H1 (cell line): ENCODE data around the gene FAM13C. TPM values are rescaled to one million over a fixed set of nuclear protein-coding genes. Genes with fewer than 3 reads are reported as not detected.

Experiments
- CTCF ChIA-PET: fragments of 300-600 bp; sonication (Branson Sonifier 250); formaldehyde crosslinking; loops from one replicate; lab custom pipeline; 2021; ENCODE audit not compliant: partially characterized antibody; lab: Charles Lee
- POLR2A ChIA-PET: fragments of 300-600 bp; sonication (Branson Sonifier 250); formaldehyde crosslinking; loops from one replicate; lab custom pipeline; 2021; ENCODE audit warnings: inconsistent platforms; ENCODE audit not compliant: partially characterized antibody; lab: Charles Lee
- DNase-seq, 2 experiments: peaks; one replicate each; pipeline versions ENCODE4 v3.0.0 to v3.0.0-alpha.2; 2010 to 2022; ENCODE audit warnings: low spot score in 2 of 2, low read depth in 1 of 2, mixed read lengths in 1 of 2
- FAIRE-seq: peaks from 2 replicates; lab custom pipeline; 2011; peaks lifted over from hg19 to GRCh38; lab: Jason Lieb, UNC
- H2AFZ ChIP-seq: 2 replicates; pipeline ENCODE4 v1.8.1; 2012; ENCODE audit warnings: low read length, inconsistent platforms
- H2AK5ac ChIP-seq: 2 replicates; pipeline ENCODE4 v1.6.1; 2013; ENCODE audit warnings: low read depth, low read length
- H2BK120ac ChIP-seq: replicated peaks from 2 replicates; pipeline ENCODE3; 2013; ENCODE audit warnings: low read depth, low read length, inconsistent platforms
- H2BK12ac ChIP-seq: 2 replicates; pipeline ENCODE4 v1.6.1; 2013; ENCODE audit warnings: low read depth, low read length
- H2BK15ac ChIP-seq: 2 replicates; pipeline ENCODE4 v1.6.1; 2013; ENCODE audit warnings: low read length
- H2BK20ac ChIP-seq: 2 replicates; pipeline ENCODE4 v1.6.1; 2013; ENCODE audit warnings: low read length
- H2BK5ac ChIP-seq: 2 replicates; pipeline ENCODE4 v1.6.1; 2013; ENCODE audit warnings: low read depth, low read length
- H3K14ac ChIP-seq: 2 replicates; pipeline ENCODE4 v1.6.1; 2013; ENCODE audit warnings: inconsistent platforms; ENCODE audit not compliant: insufficient read length
- H3K18ac ChIP-seq: 2 replicates; pipeline ENCODE4 v1.6.1; 2013; ENCODE audit warnings: low read length; ENCODE audit errors: extremely low read depth
- H3K23ac ChIP-seq: 2 replicates; pipeline ENCODE4 v1.6.1; 2013; ENCODE audit warnings: inconsistent platforms; ENCODE audit not compliant: insufficient read length
- H3K23me2 ChIP-seq: 2 replicates; pipeline ENCODE4 v1.6.1; 2013; ENCODE audit warnings: low read depth, low read length
- H3K27ac ChIP-seq: 2 replicates; pipeline ENCODE4 v1.6.1; 2011; ENCODE audit warnings: low read depth, low read length, inconsistent platforms
- H3K27me3 ChIP-seq, 4 experiments: replicated peaks in 1 of 4; 1 replicate in 1 of 4; 2 replicates in 3 of 4; pipeline versions ENCODE4 v1.6.1 to v1.8.1; 2011 to 2013; ENCODE audit warnings: low read length in 3 of 4, mild to moderate bottlenecking in 3 of 4, inconsistent platforms in 2 of 4, mixed read lengths in 2 of 4, moderate library complexity in 1 of 4; ENCODE audit not compliant: control insufficient read depth in 3 of 4, insufficient read depth in 3 of 4; ENCODE audit errors: extremely low read depth in 1 of 4
- H3K36me3 ChIP-seq, 4 experiments: 2 replicates each; pipeline versions ENCODE4 v1.6.1 to v1.8.1; 2011 to 2013; ENCODE audit warnings: mild to moderate bottlenecking in 4 of 4, low read length in 3 of 4, moderate library complexity in 2 of 4, control low read depth in 1 of 4, inconsistent platforms in 1 of 4; ENCODE audit not compliant: insufficient read depth in 4 of 4, control insufficient read depth in 2 of 4
- H3K4ac ChIP-seq: replicated peaks from 2 replicates; pipeline ENCODE3; 2013; ENCODE audit warnings: low read length, low read depth, mixed read lengths, inconsistent platforms; ENCODE audit not compliant: insufficient read length
- H3K4me1 ChIP-seq, 4 experiments: replicated peaks in 1 of 4; 1 replicate in 1 of 4; 2 replicates in 3 of 4; pipeline versions ENCODE4 v1.6.1 to v1.8.1; 2011 to 2013; ENCODE audit warnings: low read length in 3 of 4, inconsistent platforms in 2 of 4, mixed read lengths in 1 of 4; ENCODE audit not compliant: insufficient read depth in 4 of 4, control insufficient read depth in 3 of 4
- H3K4me2 ChIP-seq, 2 experiments: 2 replicates each; pipeline versions ENCODE4 v1.6.1 to v1.8.1; 2011 to 2013; ENCODE audit warnings: low read depth in 2 of 2, low read length in 2 of 2, control low read depth in 1 of 2, inconsistent platforms in 1 of 2, mild to moderate bottlenecking in 1 of 2; ENCODE audit not compliant: insufficient read depth in 1 of 2
- H3K4me3 ChIP-seq, 4 experiments: fragments of 200-600, 300-600 bp in 1 of 4; sonication (generic), shearing (Covaris generic), sonication (Bioruptor Twin) in 1 of 4; 2 replicates each; pipeline versions ENCODE4 v1.5.1 to v1.8.1; 2011 to 2016; ENCODE audit warnings: low read length in 4 of 4, low read depth in 3 of 4, control low read depth in 2 of 4, inconsistent platforms in 2 of 4, mild to moderate bottlenecking in 2 of 4, mixed read lengths in 1 of 4, moderate library complexity in 1 of 4; ENCODE audit not compliant: insufficient read depth in 2 of 4; ENCODE audit errors: extremely low read depth in 1 of 4
- H3K56ac ChIP-seq: replicated peaks from 2 replicates; pipeline ENCODE3; 2013; ENCODE audit warnings: low read depth, mild to moderate bottlenecking, mixed read lengths, low read length, inconsistent platforms; ENCODE audit not compliant: insufficient read length
- H3K79me1 ChIP-seq: 2 replicates; pipeline ENCODE4 v1.6.1; 2013; ENCODE audit warnings: low read depth, low read length, control low read depth
- H3K79me2 ChIP-seq, 2 experiments: 2 replicates each; pipeline versions ENCODE4 v1.6.1 to v1.8.1; 2012 to 2013; ENCODE audit warnings: low read length in 2 of 2, mild to moderate bottlenecking in 2 of 2, inconsistent platforms in 1 of 2; ENCODE audit not compliant: insufficient read depth in 2 of 2, control insufficient read depth in 1 of 2
- H3K9ac ChIP-seq, 4 experiments: replicated peaks in 1 of 4; 1 replicate in 1 of 4; 2 replicates in 3 of 4; pipeline versions ENCODE4 v1.6.1 to v1.8.1; 2011 to 2013; ENCODE audit warnings: low read depth in 3 of 4, low read length in 3 of 4, control low read depth in 2 of 4, mild to moderate bottlenecking in 2 of 4, moderate library complexity in 2 of 4, inconsistent platforms in 1 of 4; ENCODE audit errors: extremely low read depth in 1 of 4
- H3K9me3 ChIP-seq, 2 experiments: 2 replicates each; pipeline versions ENCODE4 v1.6.1 to v1.8.1; 2012 to 2013; ENCODE audit warnings: mild to moderate bottlenecking in 2 of 2, moderate library complexity in 2 of 2, control low read depth in 1 of 2, inconsistent platforms in 1 of 2, low read depth in 1 of 2, low read length in 1 of 2, mixed read lengths in 1 of 2; ENCODE audit not compliant: insufficient read depth in 2 of 2
- H4K20me1 ChIP-seq, 2 experiments: replicated peaks in 1 of 2; 2 replicates each; pipeline versions ENCODE3 to v1.8.1; 2011 to 2013; ENCODE audit warnings: inconsistent platforms in 2 of 2, low read length in 2 of 2, mild to moderate bottlenecking in 1 of 2; ENCODE audit not compliant: insufficient read depth in 2 of 2, control insufficient read depth in 1 of 2
- H4K5ac ChIP-seq: 2 replicates; pipeline ENCODE4 v1.6.1; 2013; ENCODE audit warnings: low read length, low read depth, mixed read lengths, inconsistent platforms; ENCODE audit not compliant: insufficient read length
- H4K8ac ChIP-seq: 2 replicates; pipeline ENCODE4 v1.8.0; 2013; ENCODE audit warnings: mild to moderate bottlenecking, moderate library complexity, low read length, inconsistent platforms; ENCODE audit not compliant: insufficient read depth; ENCODE audit errors: extremely low read depth
- H4K91ac ChIP-seq: replicated peaks from 2 replicates; pipeline ENCODE3; 2013; ENCODE audit warnings: low read length, mixed read lengths, inconsistent platforms; ENCODE audit not compliant: insufficient read length
- BCL11A ChIP-seq, 2 experiments: IDR thresholded peaks; one replicate each; pipeline ENCODE4 v1.6.1; 2011; ENCODE audit warnings: low read depth in 2 of 2, low read length in 2 of 2, mild to moderate bottlenecking in 2 of 2
- TAF1 ChIP-seq: IDR thresholded peaks from 2 replicates; pipeline ENCODE4 v1.6.1; 2011; ENCODE audit warnings: mild to moderate bottlenecking, low read depth, low read length
- WGBS, 2 experiments: shearing (Covaris generic) in 1 of 2; methylation state at CpG; one replicate each; pipeline versions ENCODE4 v1.1.6 to v1.1.7; 2013 to 2015; ENCODE audit warnings: low lambda C conversion rate in 2 of 2, mixed read lengths in 2 of 2, inconsistent platforms in 1 of 2, low coverage in 1 of 2, missing lambda C conversion rate in 1 of 2; ENCODE audit not compliant: insufficient replicate concordance in 2 of 2, insufficient coverage in 1 of 2, insufficient read length in 1 of 2; ENCODE audit errors: extremely low coverage in 1 of 2, missing lambda C conversion rate in 1 of 2; 5-methylcytosine and 5-hydroxymethylcytosine counted together
- polyA plus RNA-seq, 7 experiments: library from polyadenylated mRNA; depleted of rRNA in 3 of 7; stranded (reverse) in 5 of 7; unstranded in 2 of 7; fragments of >200 nt in 5 of 7; fragments of 200-250 nt in 2 of 7; gene quantifications; 1 replicate in 5 of 7; 2 replicates in 1 of 7; 4 replicates in 1 of 7; pipeline versions ENCODE4 v1.2.1 to v1.2.3, GENCODE V29; 2011 to 2013; ENCODE audit warnings: missing spikeins in 2 of 7, mixed read lengths in 2 of 7
- total RNA-seq: library from RNA; stranded (reverse); fragmentation: NEBNext Ultra II Directional; extraction: Animal tissue kit (Norgen Biotek cat#: 25700); gene quantifications from 2 replicates; pipeline ENCODE4 v1.2.1, GENCODE V29; 2021

Gene FAM13C
- total and polyA plus RNA-seq, 2 of the 8 experiments (the other 6 are each of a cell fraction or from before 2014, with no cell fraction given), result 0.56 to 0.62 TPM

GRCh38 chr10:59323036-59323459 lies 39.3 kb downstream of the FAM13C start:
- POLR2A ChIA-PET, result no interaction called here
- H3K4ac ChIP-seq, result no peak overlapping the region
- H4K5ac ChIP-seq, result no peak overlapping the region
- no peaks in the 10 kb centered on the region for H3K27me3 ChIP-seq
- H3K56ac ChIP-seq, result no peak overlapping the region
- no peak overlapping the region for H3K9ac ChIP-seq
- no peaks in the 10 kb centered on the region for H3K79me2 ChIP-seq
- 85% methylated on average over 2 of the region's 2 CpGs; no CpG with 5 or more reads in 1 of the 2 experiments for WGBS, 2 experiments
- no peaks in the 10 kb centered on the region for H4K20me1 ChIP-seq
- no peaks in the 10 kb centered on the region for H3K4me1 ChIP-seq
- H3K9me3 ChIP-seq, result no peaks in the 10 kb centered on the region; a peak in 1 of 4 replicates
- H3K27ac ChIP-seq, result no peak overlapping the region
- CTCF ChIA-PET, result interaction anchor here (1.1 kb wide), 1 partner anchor 12 kb away, joined by 3 read pairs; no protein-coding TSS in a partner anchor
- H2BK20ac ChIP-seq, result no peak overlapping the region
- no peak overlapping the region for H3K4me2 ChIP-seq
- no peak overlapping the region for H3K18ac ChIP-seq
- no peak overlapping the region for H3K23ac ChIP-seq
- H4K8ac ChIP-seq, result no peak overlapping the region
- TF ChIP-seq TAF1, result no peak
- TF ChIP-seq BCL11A (IDR thresholded peaks at IDR 0.05; ENCODE audit: low read depth in 2 of 2, low read length in 2 of 2), result no peak
- no peak overlapping the region for H2BK12ac ChIP-seq
- no peaks in the 10 kb centered on the region for H3K36me3 ChIP-seq
- no peak overlapping the region for H3K4me3 ChIP-seq
- no peak overlapping the region for H3K14ac ChIP-seq
- H4K91ac ChIP-seq, result no peak overlapping the region
- no peak overlapping the region for H2BK120ac ChIP-seq
- no peak overlapping the region for H2AFZ ChIP-seq
- H2BK5ac ChIP-seq, result no peak overlapping the region
- H3K23me2 ChIP-seq, result no peaks in the 10 kb centered on the region; the same call in 1 of the 2 replicates
- DNase-seq (no peak), FAIRE-seq (no peak)
- no peaks in the 10 kb centered on the region for H3K79me1 ChIP-seq
- no peak overlapping the region for H2BK15ac ChIP-seq
- no peak overlapping the region for H2AK5ac ChIP-seq
